Endothelial cell of umbilical vein (primary cell): ENCODE data around the gene TXLNA. TPM values are rescaled to one million over a fixed set of nuclear protein-coding genes. Genes with fewer than 3 reads are reported as not detected.

ENCODE experiments used
- BruUV-seq: library from RNA; stranded (reverse); fragments of 400-500 nt; replicated peaks from 2 replicates; lab custom pipeline; 2021; lab: Mats Ljungman, UMichigan
- CTCF ChIA-PET: fragments of 300-600, 350-600 bp; sonication (Branson Sonifier 250); formaldehyde crosslinking; loops from one replicate; lab custom pipeline; 2021; ENCODE audit warnings: antibody characterized with exemption, inconsistent platforms; lab: Charles Lee
- POLR2A ChIA-PET: fragments of 300-600, 350-600 bp; sonication (Branson Sonifier 250); formaldehyde crosslinking; loops from one replicate; lab custom pipeline; 2021; ENCODE audit warnings: antibody characterized with exemption, inconsistent platforms; lab: Charles Lee
- DNase-seq: peaks from one replicate; pipeline ENCODE4 v3.0.0-alpha.2; 2011; ENCODE audit warnings: low read depth, low spot score
- FAIRE-seq: peaks from 2 replicates; lab custom pipeline; 2011; peaks lifted over from hg19 to GRCh38; lab: Jason Lieb, UNC
- H2AFZ ChIP-seq: 2 replicates; pipeline ENCODE4 v1.6.0; 2012; ENCODE audit warnings: low read depth, low read length, control low read depth, inconsistent platforms
- H3K27ac ChIP-seq: 2 replicates; pipeline ENCODE4 v1.5.1; 2011; ENCODE audit warnings: low read depth, mild to moderate bottlenecking, control low read depth, low read length, moderate library complexity; ENCODE audit not compliant: insufficient read depth
- H3K27me3 ChIP-seq, 2 experiments: 2 replicates each; pipeline versions ENCODE4 v1.6.0 to v1.6.1; 2011; ENCODE audit warnings: low read length in 2 of 2, mixed read lengths in 1 of 2; ENCODE audit not compliant: control insufficient read depth in 2 of 2, insufficient read depth in 2 of 2
- H3K36me3 ChIP-seq, 2 experiments: 2 replicates in 1 of 2; 3 replicates in 1 of 2; pipeline ENCODE4 v1.5.1; 2011; ENCODE audit warnings: low read length in 2 of 2, mild to moderate bottlenecking in 1 of 2, moderate library complexity in 1 of 2; ENCODE audit not compliant: control insufficient read depth in 2 of 2, insufficient read depth in 2 of 2; ENCODE audit errors: extremely low read depth in 1 of 2
- H3K4me1 ChIP-seq: 3 replicates; pipeline ENCODE4 v1.5.1; 2011; ENCODE audit warnings: mild to moderate bottlenecking, low read length; ENCODE audit not compliant: control insufficient read depth, insufficient read depth; ENCODE audit errors: extremely low read depth
- H3K4me2 ChIP-seq: 2 replicates; pipeline ENCODE4 v1.6.1; 2011; ENCODE audit warnings: low read length, control low read depth, mixed read lengths; ENCODE audit not compliant: insufficient read depth
- H3K4me3 ChIP-seq, 3 experiments: fragments of 200-600 bp in 1 of 3; sonication (generic), shearing (Covaris generic) in 1 of 3; replicated peaks in 1 of 3; 2 replicates each; pipeline ENCODE4 v1.5.1; 2011 to 2016; ENCODE audit warnings: control low read depth in 3 of 3, low read length in 3 of 3, mild to moderate bottlenecking in 2 of 3, inconsistent platforms in 1 of 3, low read depth in 1 of 3, moderate library complexity in 1 of 3; ENCODE audit not compliant: insufficient read depth in 1 of 3
- H3K79me2 ChIP-seq: 2 replicates; pipeline ENCODE4 v1.6.0; 2012; ENCODE audit warnings: low read length, inconsistent platforms; ENCODE audit not compliant: control insufficient read depth, insufficient read depth
- H3K9ac ChIP-seq: replicated peaks from 2 replicates; pipeline ENCODE3; 2011; ENCODE audit warnings: low read length, control low read depth; ENCODE audit not compliant: insufficient read depth; ENCODE audit errors: extremely low read depth
- H3K9me1 ChIP-seq: replicated peaks from 3 replicates; pipeline ENCODE4 v1.6.0; 2011; ENCODE audit warnings: mild to moderate bottlenecking, low read length; ENCODE audit not compliant: control insufficient read depth, insufficient read depth; ENCODE audit errors: extremely low read depth
- H3K9me3 ChIP-seq: replicated peaks from 2 replicates; pipeline ENCODE4 v1.5.1; 2012; ENCODE audit warnings: low read length, inconsistent platforms; ENCODE audit not compliant: control insufficient read depth, insufficient read depth
- H4K20me1 ChIP-seq: replicated peaks from 2 replicates; pipeline ENCODE3; 2011; ENCODE audit warnings: mild to moderate bottlenecking, low read length; ENCODE audit not compliant: control insufficient read depth, insufficient read depth; ENCODE audit errors: extremely low read depth
- CTCF ChIP-seq, 2 donors: IDR thresholded peaks; 1 replicate in 1 of 2; 2 replicates in 1 of 2; pipeline ENCODE4 v1.5.1; 2011; ENCODE audit warnings: low read length in 2 of 2, mild to moderate bottlenecking in 2 of 2, moderate library complexity in 2 of 2, control low read depth in 1 of 2, inconsistent platforms in 1 of 2, low read depth in 1 of 2; ENCODE audit not compliant: insufficient read depth in 1 of 2; ENCODE audit errors: extremely low read depth in 1 of 2
- EZH2 ChIP-seq: IDR thresholded peaks from 2 replicates; pipeline ENCODE4 v1.6.1; 2012; ENCODE audit warnings: borderline replicate concordance, low read depth, mild to moderate bottlenecking, moderate library complexity, low read length, inconsistent platforms; ENCODE audit not compliant: severe bottlenecking
- FOS ChIP-seq: IDR thresholded peaks from 2 replicates; pipeline ENCODE4 v1.6.1; 2011; ENCODE audit warnings: mild to moderate bottlenecking, low read length, moderate library complexity, borderline replicate concordance; ENCODE audit not compliant: insufficient read depth
- GATA2 ChIP-seq: IDR thresholded peaks from 2 replicates; pipeline ENCODE4 v1.7.0; 2011; ENCODE audit warnings: low read depth, mild to moderate bottlenecking, moderate library complexity, mixed read lengths, low read length; ENCODE audit not compliant: insufficient read length, insufficient read depth
- POLR2A ChIP-seq: IDR thresholded peaks from 2 replicates; pipeline ENCODE4 v1.6.1; 2012; ENCODE audit warnings: low read depth, mild to moderate bottlenecking, control low read depth, low read length
- POLR2AphosphoS5 ChIP-seq: IDR thresholded peaks from 2 replicates; pipeline ENCODE4 v1.6.1; 2012; ENCODE audit warnings: low read depth, mild to moderate bottlenecking, control low read depth, low read length, moderate library complexity; ENCODE audit not compliant: insufficient read depth
- dilution Hi-C: fragments of 300-500 bp; cut with MboI; formaldehyde crosslinking; loops from one replicate; pipeline ENCODE4 v1.15.0; 2019; ENCODE audit warnings: low sequenced_read_pairs; ENCODE audit not compliant: extremely low pct_ligation_motif_present
- intact Hi-C: fragments of 100-400 bp; cut with micrococcal nuclease; formaldehyde crosslinking; loops from one replicate; pipeline ENCODE4 v1.10.0; 2022
- polyA plus RNA-seq, 4 experiments: library from polyadenylated mRNA; depleted of rRNA in 3 of 4; stranded (reverse) in 3 of 4; unstranded in 1 of 4; fragments of >200 nt; gene quantifications; 2 replicates each; pipeline versions ENCODE4 v1.2.1 to v1.2.3, GENCODE V29; 2011 to 2012; ENCODE audit warnings: missing spikeins in 1 of 4
- total RNA-seq: library from RNA; stranded (reverse); gene quantifications from 2 replicates; pipeline ENCODE4 v1.2.3, GENCODE V29; 2021

The TXLNA gene
- total and polyA plus RNA-seq, 2 donors (not counting 3 experiments of a cell fraction or from before 2014, with no cell fraction given), result 41.8 to 69.4 TPM

GRCh38 chr1:32186491-32186890 lies 7.0 kb downstream of the TXLNA start:
- ChIA-PET CTCF (no interaction called here), POLR2A (no interaction called here)
- Histone ChIP-seq H3K36me3 (peaks cover 28 to 36% of the 10 kb centered on the region in 2 experiments), H3K27ac (no peak overlapping the region), H2AFZ (no peak overlapping the region), H4K20me1 (no peaks in the 10 kb centered on the region), H3K4me3 (no peak overlapping the region), H3K9ac (no peak overlapping the region), H3K9me1 (no peaks in the 10 kb centered on the region), H3K4me1 (peaks cover 4% of the 10 kb centered on the region), H3K4me2 (no peak overlapping the region), H3K27me3 (no peaks in the 10 kb centered on the region), H3K9me3 (no peaks in the 10 kb centered on the region), H3K79me2 (peaks cover 51% of the 10 kb centered on the region)
- TF ChIP-seq CTCF (IDR thresholded peaks at IDR 0.05; ENCODE audit: extremely low read depth in 1 of 2, insufficient read depth in 1 of 2, low read depth in 1 of 2, low read length in 2 of 2) (no peak), FOS (no peak), POLR2AphosphoS5 (no peak), EZH2 (no peak)
- intact Hi-C loops (no loop called here), dilution Hi-C loops (no loop called here)
- FAIRE-seq (no peak), DNase-seq (no peak)
- BruUV-seq, result no TSS peak

- DNase-seq (no peak), FAIRE-seq (no peak)
- no peaks in the 10 kb centered on the region for H3K4me1 ChIP-seq
- no peak overlapping the region for H3K4me3 ChIP-seq
- H3K9ac ChIP-seq, result no peak overlapping the region
- H3K27me3 ChIP-seq, result no peaks in the 10 kb centered on the region
- H3K9me3 ChIP-seq, result no peaks in the 10 kb centered on the region
- H4K20me1 ChIP-seq, result no peaks in the 10 kb centered on the region
- POLR2A ChIA-PET, result no interaction called here
- H3K27ac ChIP-seq, result no peak overlapping the region
- TF ChIP-seq POLR2AphosphoS5 (no peak), EZH2 (no peak), GATA2 (no peak), CTCF (IDR thresholded peaks at IDR 0.05; ENCODE audit: extremely low read depth in 1 of 2, insufficient read depth in 1 of 2, low read depth in 1 of 2, low read length in 2 of 2) (no peak), POLR2A (no peak)
- dilution Hi-C loops, result no loop called here
- no peaks in the 10 kb centered on the region for H3K9me1 ChIP-seq
- H3K79me2 ChIP-seq, result peaks cover 37% of the 10 kb centered on the region
- no peak overlapping the region for H3K4me2 ChIP-seq
- BruUV-seq, result no TSS peak
- intact Hi-C loops, result no loop called here
- CTCF ChIA-PET, result no interaction called here
- peaks cover 33 to 48% of the 10 kb centered on the region in 2 experiments for H3K36me3 ChIP-seq
- no peak overlapping the region for H2AFZ ChIP-seq
These were observed 8.4 kb downstream of the TXLNA start for GRCh38 chr1:32187850-32188249.
